ENCODE data around the gene KRT33A.

DNA sequence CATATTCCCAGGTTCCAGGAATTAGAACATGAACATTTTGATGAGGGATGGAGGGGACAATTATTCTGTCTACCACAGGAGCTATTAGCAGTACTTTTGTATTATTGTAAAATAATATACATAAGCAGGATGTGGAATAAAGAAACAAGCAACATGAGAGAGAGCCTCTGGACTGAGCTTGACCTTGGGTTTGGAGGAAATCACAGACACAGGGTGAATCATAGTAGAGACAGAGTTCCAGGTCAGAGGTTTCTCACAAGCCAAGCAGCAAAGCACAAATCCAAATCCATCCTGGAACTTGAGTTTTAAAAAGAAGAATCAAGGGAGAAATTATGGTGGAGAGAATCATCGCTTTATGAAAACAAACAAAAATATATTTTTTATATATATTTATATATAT, 41.6 kb upstream of the KRT33A start:
- TF ChIP-seq EZH2phosphoT487 (IDR thresholded peaks at IDR 0.05; ENCODE audit: low read length), result no peak
- TF ChIP-seq CTCF (IDR thresholded peaks at IDR 0.05; ENCODE audit: low read length), result no peak

Measured in MM.1S (cell line).